Ecto neural progenitor cell (in vitro differentiated cells): ENCODE measurements around the gene GLYR1.

Experiments
- DNase-seq: peaks from one replicate; pipeline ENCODE4 v3.0.0-alpha.2; 2018; ENCODE audit warnings: low spot score

Gene GLYR1

DNA sequence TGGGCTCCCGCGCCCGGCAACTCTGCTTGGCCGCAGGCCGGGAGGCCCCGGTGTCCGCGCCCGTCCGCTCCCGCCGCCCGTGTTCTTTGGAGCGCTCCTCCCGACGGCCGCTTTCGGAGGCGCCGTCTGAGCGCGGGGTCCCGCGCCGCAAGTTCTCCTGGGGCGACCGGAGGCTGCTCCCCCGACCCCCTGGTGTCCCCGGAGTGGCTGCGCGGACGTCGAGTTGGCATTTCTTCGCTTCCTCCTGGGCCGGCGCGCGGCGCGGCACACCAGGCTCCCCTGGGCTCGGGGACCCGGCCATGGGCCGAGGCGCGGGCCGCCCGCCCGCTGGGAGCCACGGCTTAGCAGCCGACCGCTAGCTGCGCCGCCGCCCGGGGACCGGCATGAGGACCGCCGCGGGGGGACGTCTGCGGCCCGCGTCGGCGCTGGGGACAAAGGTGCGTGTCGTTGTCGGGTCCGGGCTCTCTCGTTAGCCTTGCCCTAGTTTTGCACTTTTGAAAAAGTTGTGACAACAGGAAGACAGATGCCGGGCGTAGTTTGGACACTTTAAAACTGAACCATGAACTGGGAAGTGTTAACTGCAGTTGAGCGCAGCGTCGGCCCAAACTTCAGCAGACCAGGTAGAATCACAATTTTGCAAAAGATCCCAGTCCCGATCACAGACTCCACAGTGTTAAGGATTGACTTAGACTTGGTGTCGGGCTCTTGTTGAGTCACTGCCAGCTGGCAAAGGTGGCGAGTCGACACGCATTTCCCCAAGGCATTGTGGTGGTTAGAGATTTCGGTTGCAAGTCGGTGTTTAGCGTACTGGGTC is 893 bp upstream of the GLYR1 start:
- DNase-seq: no peak

DNA sequence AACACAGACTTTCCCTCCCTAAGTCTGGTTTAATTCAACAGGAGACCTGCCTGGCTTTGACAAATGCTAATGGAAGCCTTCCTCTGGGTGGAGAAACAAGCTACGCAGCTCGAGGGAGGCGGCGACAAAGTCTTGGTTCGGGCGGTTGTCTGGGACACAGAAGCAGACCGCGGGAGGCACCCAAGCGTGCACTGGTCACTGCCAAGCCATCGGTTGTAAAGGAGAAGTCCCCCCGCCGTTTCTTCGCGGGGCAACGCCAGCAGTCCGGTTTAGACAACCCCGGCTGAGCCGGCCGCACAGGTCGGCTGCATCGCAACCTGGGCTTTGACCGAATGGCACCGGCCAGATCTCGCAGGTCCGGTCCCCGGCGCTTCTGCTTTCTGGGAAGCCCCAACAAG is 586 bp downstream of the GLYR1 start:
- peak; percentile 69 for DNase-seq

DNA sequence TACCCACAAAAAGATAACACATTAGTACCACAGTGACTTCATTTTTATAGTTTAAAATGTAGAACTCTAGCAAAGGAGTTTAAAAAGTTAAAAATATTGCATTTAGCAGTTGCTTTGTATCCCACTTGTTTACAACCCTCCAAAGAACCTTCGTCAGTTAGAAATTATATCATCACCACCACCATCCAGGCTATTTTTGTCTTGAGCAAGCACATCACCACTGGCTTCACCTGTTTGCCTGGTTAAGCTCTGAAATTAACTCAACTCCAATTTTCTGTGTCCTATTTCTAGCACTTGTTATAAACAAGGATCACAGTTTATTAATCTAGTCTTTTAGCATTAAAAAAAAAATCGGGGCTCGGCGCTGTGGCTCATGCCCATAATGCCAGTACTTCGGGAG is 6.1 kb downstream of the GLYR1 start:
- no peak for DNase-seq

GRCh38 chr16:4839942-4840341 is 7.1 kb downstream of the GLYR1 start:
- no peak for DNase-seq

DNA sequence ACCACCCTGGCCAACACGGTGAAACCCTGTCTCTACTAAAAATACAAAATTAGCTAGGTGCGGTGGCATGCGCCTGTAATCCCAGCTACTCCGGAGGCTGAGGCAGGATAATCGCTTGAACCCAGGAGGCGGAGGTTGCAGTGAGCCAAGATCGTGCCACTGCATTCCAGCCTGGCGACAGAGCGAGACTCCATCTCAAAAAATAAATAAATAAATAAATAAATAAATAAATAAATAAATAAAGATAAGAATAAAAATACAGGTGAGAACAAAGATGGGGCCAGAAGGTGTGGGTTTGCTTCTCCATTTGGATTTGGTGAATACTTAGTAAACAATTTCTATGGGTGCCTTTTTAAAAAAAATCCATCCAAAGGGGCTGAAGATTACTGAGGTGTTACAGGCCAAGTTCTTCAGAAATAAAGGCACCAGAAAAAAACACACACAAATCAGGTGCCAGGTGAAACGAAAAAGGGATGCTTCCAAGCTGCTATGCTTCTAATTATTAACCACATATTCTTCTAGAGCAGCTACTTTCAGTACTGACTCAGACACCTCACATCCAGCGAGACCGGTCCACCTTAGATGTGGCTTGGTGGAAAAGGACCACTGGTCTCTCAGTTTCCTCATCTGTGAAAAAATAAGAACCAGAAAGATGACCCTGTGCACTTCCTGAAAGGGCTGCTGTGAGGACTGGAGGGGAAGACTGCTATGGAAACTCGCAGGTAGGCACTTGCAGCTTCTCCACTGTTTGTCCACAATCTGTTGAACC is 9.2 kb downstream of the GLYR1 start:
- no peak for DNase-seq

GRCh38 chr16:4836727-4837126 is 10.4 kb downstream of the GLYR1 start:
- DNase-seq: no peak

GRCh38 chr16:4833584-4833983 is 13.5 kb downstream of the GLYR1 start:
- DNase-seq: no peak

- no peak for DNase-seq
Observed at GRCh38 chr16:4832698-4833343, 14.3 kb downstream of the GLYR1 start.

DNA sequence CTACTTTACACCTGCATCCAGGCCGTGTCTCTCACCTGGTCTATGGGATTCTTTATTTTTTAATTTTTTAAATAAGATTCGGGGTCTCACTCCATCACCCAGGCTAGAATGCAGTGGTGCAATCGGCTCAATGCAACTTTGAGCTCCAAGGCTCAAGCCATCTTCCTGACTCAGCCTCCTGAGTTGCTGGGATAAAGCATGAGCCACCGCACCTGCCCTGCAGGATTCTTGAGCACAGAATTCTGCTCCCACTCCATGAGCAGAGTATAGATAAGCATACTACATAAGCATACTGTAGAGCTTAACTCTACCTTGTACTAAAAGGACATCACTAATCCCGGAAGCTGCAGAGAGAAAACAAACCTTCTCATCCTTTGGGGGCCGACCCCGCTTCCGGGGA is 15.5 kb downstream of the GLYR1 start:
- no peak for DNase-seq

DNA sequence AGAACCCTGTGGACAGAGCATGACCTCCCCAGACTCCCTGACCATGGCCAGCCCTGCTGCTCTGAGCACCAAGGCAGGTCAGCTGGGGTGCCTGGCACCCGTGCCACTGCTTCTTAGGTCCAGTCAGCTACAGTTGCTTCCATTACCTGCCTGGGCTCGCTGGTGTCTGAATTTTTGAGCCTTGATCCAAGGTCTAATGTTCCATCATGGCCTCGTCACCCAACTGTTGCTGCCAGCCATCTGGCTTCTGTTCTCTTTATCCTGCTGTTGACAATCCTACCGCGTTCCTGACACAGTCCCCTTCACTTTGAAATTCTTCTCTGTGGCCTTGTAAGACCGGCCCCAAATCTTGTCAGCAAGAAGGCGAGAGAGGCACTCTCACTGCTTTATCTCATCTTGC is 16.7 kb downstream of the GLYR1 start:
- no peak for DNase-seq

DNA sequence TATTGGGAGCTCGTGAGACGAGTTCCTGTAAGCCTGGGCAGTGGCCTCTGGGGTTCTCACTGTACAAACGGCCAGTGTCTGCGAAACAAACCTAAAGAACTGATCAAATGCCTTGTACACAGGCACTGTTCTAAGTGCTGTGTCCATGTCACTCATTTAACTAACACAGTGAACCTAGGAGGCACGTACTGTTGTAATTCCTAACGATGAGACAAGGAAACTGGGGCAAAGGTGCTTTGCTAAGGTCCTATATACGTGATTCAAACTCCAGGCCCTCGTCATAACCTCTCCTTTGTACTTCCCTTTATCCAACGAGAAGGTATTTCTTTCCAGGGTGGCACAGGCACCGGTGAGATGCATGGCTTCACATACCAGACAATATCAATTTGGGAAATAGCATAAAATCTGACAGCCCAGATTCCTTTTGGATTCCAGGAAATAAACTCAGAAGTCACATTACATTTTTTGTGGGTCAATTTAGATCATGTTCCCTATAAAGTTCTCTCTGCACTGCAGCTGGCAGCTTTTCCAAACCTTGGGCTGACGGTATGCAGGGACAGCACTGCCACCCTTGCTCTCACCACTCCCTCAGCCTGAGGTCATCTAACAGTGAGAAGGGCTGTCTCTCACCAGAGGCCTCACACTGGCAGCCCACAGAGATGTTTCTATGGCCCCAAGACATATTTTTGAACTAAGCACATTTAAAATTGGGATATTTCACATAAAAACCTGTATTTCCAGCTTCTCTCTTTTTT is 18.3 kb downstream of the GLYR1 start:
- DNase-seq: no peak

GRCh38 chr16:4826980-4827379 is 20.1 kb downstream of the GLYR1 start:
- no peak for DNase-seq

DNA sequence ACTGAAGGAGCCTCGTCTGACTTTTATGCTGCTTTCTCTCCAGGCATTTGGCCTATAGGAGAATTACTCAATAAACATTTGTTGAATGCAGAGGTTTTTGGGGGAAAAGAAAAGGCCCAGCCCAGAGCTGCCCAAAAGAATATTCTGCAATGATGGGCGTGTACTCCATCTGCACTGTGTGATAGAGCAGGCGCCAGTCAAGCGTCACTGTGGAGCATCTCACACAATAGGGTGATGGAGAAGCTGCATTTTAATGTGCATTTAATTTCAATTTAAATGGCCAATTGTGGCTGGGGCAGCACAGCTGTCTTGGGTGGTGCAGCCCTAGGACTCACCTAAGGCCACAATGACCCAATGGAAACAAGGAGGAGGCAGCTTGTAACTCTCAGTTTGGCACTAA is 20.6 kb downstream of the GLYR1 start:
- DNase-seq: no peak

DNA sequence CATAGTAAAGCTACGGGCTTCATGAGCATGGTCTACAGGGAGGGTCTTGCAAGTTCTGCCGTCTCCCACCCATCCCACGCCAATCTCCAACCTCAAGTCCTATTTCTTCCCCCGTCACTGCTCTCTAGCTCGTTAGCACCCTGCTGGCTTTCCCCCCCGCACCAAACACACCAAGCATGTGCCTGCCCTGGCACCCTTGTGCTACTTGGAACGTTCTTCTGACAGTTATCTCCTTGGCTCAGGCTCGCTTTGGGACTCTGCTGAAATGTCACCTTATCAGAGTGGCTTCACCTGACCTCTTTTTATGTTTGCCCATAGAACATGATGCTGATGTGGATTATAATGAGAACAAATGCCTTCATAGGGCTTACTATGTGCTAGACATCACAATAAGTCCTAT is 21.9 kb downstream of the GLYR1 start:
- no peak for DNase-seq

DNA sequence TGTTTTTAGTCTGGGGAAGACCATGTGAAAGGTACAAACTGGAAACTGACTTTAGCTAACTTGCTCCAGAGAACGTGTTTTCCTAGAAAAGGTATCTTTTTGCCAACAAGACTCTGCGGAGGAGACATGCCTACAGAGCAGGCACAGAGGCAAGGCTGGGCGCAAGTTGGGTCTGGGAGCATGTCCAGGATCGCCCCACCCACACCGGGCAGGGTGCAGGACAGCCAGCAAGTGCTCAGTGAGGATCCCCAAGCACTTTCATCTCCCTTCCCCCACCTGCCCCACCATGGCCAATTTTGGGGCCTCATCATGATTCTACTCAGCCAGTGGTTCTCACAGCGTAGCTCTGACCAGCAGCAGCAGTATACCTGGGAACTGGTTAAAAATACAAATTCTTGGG is 26.4 kb downstream of the GLYR1 start:
- DNase-seq: no peak

- DNase-seq: no peak
Observed at GRCh38 chr16:4814542-4815173, 32.4 kb downstream of the GLYR1 start.

GRCh38 chr16:4814046-4814445 is 33.0 kb downstream of the GLYR1 start:
- no peak for DNase-seq

DNA sequence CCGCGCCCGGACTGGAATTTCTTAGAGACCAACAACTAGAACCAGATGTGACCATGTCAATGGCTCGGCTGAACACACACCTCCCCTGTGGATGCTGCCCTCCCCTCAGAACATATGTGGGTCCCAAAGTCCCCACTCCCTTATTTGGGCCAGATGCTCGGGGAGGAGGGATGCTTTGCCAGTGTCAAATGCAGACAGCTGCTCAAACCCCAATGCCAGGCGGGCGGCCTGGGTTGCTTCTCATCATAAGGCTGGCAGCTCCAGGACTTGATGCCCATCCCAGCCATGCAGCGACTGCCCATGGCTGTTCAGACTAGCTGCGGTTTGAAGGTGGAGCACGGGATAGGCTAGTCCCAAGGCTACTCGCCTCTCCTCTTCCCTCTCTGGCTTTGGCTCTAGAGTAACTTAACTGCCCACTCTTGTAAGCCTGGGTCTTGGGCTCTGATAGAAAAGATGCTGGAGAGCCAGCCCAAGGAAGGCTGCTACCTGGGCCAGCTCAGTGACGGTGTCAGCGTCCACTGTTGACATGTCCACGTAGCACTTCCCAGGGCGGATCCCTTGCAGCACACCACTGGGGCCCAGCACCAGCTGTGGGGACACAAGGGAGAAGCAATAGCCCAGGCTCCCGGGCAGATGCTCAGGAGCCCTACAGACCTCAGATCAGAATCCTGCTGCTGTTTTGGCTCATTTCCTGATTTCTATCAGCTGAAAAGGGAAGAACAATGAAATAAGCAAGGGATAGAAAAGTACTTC is 33.7 kb downstream of the GLYR1 start:
- DNase-seq: no peak

DNA sequence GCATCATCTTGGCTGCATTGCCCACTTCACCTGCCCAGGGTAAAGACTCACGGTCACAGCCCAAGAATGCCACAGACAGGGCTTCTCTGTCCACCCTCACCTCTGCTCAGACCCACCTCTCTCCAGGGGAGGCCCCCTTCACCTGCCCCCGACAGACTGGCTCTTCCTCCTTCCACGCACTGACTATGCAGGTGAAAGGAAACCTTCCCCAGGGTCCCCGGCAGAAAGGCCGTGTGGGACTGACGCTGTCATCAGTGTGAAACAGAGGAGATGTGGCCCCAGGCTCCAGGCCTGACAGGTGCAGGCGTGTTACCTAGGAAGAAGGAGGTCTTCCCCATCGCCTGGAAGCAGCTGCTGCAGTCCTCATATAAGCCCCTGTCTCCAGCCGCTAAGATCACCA is 35.3 kb downstream of the GLYR1 start:
- no peak for DNase-seq

DNA sequence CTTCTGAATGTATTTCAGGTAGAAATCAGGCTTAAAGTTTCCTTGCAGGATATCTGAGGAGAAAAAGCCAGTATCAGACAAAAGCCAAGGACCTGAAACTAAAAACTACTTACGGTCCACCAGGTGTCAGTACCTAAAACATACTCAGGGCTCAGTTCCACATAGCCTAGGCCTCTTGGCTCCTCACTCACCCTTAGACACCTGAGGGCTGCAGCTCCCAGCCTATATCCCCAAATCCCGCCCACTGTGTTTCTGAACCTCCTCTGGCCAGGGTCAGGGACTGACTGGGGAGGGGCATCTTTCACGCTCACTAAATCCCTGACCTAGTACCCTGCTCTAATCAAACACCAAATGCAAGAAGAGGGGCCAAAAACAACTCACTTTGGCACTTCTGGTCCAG is 35.8 kb downstream of the GLYR1 start:
- DNase-seq: no peak

- DNase-seq: no peak
Observed at GRCh38 chr16:4806280-4806679, 40.8 kb downstream of the GLYR1 start.
